Testis (tissue), 2 donors: ENCODE measurements around the gene ARF1.

Experiments used
- CTCF ChIP-seq, 3 experiments: fragments of 450-650 bp in 2 of 3; fragments of 200-600 bp in 1 of 3; sonication (generic) in 1 of 3; IDR thresholded peaks; one replicate each; pipeline ENCODE4 v1.5.1; 2016 to 2019; ENCODE audit warnings: antibody characterized with exemption in 3 of 3, mild to moderate bottlenecking in 2 of 3, moderate library complexity in 1 of 3
- POLR2A ChIP-seq: fragments of 450-650 bp; IDR thresholded peaks from one replicate; pipeline ENCODE4 v1.6.1; 2017; ENCODE audit warnings: antibody characterized with exemption, mild to moderate bottlenecking, moderate library complexity

- TF ChIP-seq CTCF (IDR thresholded peaks at IDR 0.05) (no peak), POLR2A (no peak)
Observed at GRCh38 chr1:228035844-228036243, 46.7 kb upstream of the ARF1 start.
